HG03095 (cell line): ENCODE data around the gene RSPH3.
"Not testable (repeated sequence)": the region's sequence is repeated elsewhere in the genome, so short reads cannot be mapped to it uniquely, and the experiment has no call there.

Source experiments
- ATAC-seq: cut with Tn5 transposase; IDR thresholded peaks from one replicate; pipeline ENCODE4 v1.9.1; 2021; ENCODE audit warnings: moderate library complexity; ENCODE audit not compliant: unreplicated experiment

Gene RSPH3

DNA sequence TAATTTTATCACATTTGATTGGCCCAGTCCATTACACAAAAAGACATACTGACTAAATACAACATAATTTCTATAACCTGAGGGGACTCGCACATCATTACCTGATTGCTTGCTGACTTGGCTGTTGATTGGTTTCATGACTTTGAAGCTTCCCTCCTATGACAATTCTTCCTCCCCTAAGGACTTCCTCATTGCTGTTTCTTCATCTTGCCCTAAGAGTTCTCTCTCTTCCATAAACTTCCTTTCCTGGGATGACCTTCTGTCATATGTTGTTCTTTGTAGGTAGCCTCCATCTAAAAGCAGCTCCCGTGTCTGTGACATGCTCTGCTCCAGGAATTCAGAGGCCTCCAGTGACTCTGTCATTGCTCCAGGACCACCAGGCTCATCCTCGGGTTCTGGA is 22.6 kb downstream of the RSPH3 start:
- ATAC-seq, result no peak

DNA sequence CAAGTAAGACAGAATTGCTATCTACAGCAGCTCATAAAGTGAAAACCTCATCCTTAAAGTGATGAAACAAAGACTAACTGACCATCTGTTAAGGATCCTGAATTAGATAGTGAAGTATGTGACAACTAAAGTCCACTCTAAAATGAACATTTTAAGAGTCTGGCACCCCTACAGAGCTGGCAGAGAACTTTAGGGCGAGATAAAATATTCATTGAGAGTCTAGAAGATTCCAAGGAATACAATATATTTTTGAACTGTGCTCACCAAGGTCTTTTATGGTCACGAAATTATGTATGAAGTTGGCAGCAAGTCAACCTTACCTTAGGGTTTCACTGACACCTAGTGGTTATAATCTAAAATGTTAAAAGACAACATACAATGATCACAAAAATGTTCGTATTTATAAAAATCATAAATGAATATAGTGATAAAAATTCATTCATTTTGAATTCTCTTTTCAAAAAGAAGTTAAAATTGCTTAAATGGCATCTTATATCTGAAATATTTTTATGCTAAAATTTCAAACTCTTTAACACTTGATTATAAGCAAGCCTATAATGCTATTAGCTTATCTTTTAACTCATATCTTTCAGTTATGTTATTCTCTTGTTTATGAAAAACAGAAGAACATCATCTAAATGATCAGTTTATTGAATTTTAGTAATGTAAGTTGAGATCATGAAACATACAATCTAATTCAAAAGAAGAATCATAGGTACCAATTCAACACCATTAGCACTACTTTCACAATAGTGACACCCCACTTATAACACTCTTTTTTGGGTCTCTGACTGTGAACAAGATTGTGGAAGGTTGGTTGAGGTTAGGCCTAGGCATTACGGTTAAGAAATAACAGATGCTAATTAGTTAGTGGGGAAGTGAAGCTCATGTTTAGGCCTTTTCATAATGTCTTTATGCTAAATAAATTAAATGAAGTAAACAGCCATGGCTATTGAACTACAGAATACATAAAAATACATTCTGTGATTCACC is 27.5 kb downstream of the RSPH3 start:
- no peak for ATAC-seq

DNA sequence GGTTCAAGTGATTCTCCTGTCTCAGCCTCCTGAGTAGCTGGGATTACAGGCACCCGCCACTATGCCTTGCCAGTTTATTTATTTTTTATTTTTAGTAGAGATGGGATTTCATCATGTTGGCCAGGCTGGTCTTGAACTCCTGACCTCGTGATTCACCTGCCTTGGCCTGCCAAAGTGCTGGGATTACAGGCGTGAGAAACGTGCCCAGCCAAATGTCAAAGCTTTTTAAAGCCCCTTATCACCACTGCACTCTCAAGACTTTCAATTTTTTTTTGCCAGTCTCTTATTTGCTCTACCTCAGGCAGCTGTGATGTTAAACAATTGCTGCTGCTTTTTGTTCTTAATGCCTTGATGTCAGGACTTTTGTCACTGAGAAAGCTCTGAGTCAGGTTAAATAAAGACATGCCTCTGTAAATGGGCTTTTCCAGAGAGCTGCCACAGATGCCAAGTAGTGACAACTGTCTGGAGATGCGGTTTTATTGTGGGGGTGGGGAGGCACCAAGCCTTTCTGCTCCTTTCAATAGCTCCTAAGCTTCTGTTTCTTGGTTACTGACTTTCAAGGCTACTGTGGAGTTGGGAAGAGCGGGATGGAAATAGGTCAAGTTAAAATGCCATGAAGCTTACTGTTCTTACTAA is 29.2 kb downstream of the RSPH3 start:
- ATAC-seq, result no peak

DNA sequence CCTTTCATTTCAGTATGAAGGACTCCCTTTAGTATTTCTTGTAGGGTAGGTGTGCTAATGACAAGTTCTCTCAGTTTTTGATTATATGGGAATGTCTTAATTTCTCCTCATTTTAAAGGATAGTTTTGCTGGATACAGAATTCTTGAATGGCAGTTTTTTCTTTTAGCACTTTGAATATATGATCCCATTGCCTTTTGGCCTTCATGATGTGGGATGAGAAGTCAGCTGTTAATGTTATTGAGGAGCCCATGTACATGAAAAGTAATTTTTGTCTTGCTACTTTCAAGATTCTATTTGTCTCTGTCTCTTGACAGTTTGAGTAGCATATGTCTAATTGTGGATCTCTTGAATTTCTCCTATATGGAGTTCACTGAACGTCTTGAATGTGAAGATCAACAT is 30.9 kb downstream of the RSPH3 start:
- no peak for ATAC-seq

DNA sequence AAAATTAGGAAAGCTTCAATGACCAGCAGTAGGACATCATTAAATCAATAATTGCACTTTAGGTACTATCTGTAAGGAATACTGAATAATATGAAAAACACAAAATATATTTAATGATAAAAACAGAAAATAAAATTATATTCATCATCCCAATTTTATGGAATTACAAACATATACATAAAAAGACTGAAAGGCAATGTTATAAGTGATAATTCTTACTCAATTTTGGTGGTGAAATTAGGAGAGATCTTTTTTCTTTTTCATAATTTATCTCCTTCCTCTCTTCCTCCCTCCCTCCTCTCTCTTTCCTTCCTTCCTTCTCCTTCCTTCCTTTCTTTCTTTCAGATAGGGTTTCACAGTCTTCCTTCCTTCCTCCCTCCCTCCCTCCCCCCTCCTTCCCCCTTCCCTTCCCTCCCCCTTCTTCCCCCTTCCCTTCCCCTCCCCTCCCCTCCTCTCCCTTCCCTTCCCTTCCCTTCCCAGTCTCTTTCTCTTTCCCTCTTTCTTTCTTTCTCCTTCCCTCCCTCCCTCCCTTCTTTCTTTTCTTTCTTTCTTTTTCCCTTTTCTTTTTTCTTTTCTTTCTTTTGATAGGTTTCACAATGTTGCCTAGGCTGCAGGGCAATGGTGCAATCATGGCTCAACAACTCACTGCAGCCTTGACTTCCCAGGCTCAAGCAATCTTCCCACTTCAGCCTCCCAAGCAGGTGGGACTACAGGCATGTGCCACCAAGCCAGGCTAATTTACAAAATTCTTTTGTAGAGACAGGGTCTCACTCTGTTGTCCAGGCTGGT is 36.8 kb downstream of the RSPH3 start:
- no peak for ATAC-seq

DNA sequence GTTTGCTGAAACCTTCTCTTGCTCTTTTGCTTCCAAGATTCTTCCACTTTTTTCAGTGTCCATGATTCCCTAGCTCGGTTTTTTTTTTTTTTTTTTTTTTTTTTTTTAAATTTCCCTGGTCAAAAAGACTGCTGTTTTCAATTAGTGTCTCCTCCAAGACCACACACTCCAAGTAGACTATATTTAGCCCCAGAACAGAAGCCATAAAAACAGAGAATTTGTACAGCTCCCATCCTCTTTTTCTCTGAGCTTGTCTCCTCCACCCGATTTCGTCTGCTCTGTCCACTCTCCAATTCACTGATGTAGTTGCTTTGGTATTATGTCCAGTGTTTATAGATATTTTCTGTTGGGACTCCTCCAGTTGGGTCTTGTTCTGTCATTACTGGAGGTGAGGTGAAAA is 37.6 kb downstream of the RSPH3 start:
- no peak for ATAC-seq

DNA sequence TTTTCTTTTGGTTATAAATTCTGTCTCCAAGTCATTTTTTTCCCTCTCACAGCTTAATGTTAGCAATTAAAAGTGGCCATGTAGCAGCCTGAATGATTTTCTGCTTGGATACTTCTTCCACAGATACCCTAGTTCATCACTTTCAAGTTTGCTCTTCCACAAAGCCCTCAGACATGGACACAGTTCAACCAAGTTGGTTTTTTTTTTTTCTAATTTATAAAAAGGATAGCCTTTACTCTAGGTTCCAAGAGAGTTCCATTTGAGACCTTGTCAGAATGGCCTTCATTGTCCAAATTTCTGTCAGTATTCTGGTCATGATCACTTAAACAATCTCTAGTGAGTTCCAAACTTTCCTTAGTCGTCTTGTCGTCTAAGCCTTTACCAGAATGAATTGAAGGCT is 40.0 kb downstream of the RSPH3 start:
- no peak for ATAC-seq

- ATAC-seq, result no peak
Observed at GRCh38 chr6:158959552-158959951, 40.5 kb downstream of the RSPH3 start.

DNA sequence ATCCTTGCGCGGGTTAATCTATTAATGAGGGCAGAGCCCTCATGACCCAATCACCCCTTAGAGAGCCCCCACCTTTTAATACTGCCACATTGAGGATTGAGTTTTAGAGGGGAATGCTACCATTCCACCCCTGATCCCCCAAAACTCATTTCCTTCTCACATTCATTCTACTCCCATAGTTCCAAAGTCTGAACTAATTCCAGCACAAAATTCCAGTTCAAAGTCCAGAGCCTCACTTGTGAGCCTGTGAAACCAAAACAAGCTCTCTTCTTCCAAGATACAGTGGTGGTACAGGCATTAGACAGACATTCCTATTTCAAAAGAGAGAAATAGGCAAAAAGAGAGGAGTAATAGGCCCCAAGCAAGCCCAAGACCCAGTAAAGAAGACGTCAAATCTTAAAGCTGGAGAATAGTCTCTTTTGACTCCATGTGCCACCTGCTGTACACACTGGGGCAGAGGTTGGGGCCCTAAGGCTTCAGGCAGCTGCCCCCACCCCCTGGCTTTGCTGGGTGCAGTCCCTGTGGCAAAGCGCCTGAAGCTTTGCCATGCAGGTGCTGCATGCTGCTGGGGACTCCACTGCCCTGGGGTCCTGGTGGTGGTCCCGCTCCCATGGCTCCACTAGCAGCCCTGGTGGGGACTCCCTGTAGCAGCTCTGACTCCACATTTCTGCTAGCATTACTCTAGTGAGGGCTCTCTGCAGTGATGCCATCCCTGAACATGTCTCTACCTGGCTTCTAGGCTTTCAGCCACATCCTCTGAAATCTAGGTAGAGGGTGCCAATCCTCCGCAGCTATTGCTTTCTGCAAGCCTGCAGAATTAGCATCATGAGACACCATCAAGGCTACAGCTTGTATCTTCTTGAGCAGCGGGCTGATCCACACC is 41.3 kb downstream of the RSPH3 start:
- no peak for ATAC-seq

GRCh38 chr6:158955255-158955654 is 44.7 kb downstream of the RSPH3 start:
- no peak for ATAC-seq

DNA sequence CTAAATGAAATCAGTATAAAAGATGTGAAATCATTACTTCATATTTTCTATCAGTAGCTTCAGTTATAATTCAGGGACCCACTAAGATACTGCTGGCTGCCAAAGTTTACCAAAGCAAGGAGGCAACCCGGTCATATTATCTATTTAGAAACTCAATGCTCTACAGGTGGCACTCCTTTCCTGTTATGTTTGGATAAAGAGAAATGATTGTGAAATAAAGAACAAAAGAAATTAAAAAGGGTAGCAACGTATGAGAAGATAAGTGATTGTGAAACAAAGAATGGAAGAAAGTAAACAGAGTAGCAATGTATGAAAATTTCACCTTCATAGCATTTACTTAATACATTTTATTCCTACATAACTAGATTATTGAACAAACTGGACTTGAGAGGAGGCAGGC is 45.2 kb downstream of the RSPH3 start:
- ATAC-seq, result no peak

DNA sequence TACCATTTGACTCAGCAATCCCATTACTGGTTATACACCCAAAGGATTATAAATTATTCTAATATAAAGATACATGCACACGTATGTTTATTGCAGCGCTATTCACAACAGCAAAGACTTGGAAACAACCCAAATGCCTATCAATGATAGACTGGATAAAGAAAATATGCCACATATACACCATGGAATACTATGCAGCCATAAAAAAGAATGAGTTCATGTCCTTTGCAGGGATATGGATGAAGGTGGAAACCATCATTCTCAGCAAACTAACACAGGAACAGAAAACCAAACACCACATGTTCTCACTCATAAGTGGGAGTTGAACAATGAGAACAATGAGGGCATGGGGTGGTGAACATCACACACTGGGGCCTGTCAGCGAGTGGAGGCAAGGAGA is 48.0 kb downstream of the RSPH3 start:
- not testable (repeated sequence) for ATAC-seq

GRCh38 chr6:158951565-158951964 is 48.4 kb downstream of the RSPH3 start:
- ATAC-seq, result not testable (repeated sequence)

DNA sequence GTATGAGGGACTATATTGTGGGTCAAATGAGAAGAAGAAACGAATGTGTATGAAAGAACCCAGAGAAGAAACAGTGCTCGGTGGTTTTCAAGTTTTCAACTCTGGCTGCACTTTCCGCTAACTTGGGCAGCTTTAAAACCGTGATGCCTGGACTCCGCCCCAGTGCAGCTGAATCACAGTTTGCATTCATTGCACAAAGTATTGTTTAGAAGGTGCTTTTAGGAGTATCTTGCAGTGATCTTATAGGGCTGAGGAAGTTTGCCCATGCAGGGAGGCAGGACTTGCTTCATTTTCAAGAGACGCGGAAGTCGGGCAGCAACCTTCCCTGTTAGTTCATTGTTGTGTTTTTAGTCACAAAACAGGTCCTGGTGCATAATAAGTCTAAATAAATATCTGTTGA is 52.7 kb downstream of the RSPH3 start:
- no peak for ATAC-seq

DNA sequence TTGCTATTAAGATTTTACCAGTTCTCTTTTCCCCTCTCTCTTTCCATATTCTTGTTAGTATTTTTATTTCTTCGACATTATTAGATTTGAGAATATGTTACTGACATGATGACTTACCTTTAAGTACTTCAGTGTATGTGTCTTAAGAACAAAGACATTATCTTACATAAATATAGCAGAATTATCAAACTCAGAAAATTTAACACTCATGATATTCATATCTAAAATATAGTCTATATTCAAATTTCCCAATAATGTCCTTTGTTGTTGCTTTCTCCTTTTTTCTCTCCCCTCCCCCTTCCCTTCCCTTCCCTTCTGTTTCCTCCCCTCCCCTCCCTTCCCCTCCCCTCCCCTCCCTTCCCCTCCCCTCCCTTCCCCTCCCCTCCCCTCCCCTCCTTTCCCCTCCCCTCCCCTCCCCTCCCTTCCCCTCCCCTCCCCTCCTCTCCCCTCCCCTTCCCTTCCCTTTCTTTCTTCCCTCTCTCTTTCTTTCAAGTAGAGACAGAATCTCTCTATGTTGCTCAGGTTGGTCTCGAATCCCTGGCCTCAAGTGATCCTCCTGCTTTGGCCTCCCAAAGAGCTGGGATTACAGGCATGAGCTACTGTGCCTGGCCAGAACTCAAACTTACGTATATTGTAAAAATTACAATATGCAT is 56.5 kb downstream of the RSPH3 start:
- no peak for ATAC-seq

DNA sequence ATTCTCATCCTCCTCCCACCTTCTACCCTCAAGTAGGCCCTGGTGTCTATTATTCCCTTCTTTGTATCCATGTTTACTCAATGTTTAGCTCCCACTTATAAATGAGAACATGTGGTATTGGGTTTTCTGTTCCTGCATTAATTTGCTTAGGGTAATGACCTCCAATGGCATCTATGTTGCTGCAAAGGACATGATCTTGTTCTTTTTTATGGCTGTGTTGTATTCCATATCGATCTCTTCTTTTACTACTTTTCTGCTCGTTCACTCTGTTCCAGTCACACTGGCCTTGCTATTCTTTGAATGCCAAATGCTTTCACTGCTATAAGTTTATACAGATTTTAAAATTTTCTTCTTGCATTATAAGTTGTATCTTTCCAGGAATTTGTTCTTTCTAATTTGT is 57.7 kb downstream of the RSPH3 start:
- ATAC-seq, result no peak

- ATAC-seq, result no peak
Observed at GRCh38 chr6:158941246-158941645, 58.8 kb downstream of the RSPH3 start.

DNA sequence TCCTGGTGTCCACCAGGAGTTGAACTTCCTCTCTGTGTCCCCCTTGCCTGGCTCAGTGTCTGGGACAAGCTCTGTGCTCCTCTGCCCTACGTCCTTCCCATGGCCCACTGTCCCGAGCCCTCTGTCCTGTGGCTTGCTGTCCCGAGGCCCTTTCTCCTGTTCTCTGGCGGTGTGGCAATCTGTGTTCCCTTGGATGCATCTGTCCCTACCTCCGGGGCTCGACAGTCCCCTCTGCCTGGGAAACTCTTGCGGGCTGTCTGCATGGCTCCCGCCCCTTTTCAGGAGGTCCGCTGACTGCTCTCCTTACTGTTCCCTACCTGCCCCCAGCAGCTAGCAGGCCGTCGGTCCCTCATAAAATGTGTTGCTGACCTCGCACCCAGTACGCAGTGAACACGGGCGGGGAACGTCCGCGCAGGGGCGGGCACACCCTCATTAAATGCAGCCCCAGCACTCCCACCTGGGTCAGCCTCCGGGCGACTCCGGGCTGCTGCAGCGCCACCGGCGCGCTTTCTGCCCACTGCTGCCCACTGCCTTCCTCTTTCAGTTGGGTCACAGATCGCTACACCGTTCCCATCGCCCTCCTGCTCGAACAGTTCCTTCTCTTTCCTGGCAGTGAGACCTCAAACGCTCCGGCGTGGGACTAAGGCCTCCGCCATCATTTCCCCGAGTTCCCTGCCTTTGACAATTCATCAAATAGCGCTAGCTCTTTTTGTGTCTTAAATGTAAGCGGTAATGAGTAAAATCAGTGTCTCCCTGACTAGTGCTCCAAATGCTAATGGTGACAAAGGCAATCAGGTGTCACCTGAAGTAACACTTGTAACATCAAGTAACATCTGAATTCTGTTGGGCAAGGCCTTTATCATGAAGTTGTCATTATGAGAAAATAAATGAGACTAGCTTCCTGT is 60.5 kb downstream of the RSPH3 start:
- ATAC-seq, result no peak

GRCh38 chr6:158938811-158939254 is 61.2 kb downstream of the RSPH3 start:
- ATAC-seq, result no peak
